ENCODE results near the gene RASGRF2. TPM values are rescaled to one million over a fixed set of nuclear protein-coding genes. Genes with fewer than 3 reads are reported as not detected.

The RASGRF2 gene
- total and polyA plus RNA-seq, 2 of the 8 experiments (the other 6 are each of a cell fraction or from before 2014, with no cell fraction given) = 2.6 to 29.5 TPM

DNA sequence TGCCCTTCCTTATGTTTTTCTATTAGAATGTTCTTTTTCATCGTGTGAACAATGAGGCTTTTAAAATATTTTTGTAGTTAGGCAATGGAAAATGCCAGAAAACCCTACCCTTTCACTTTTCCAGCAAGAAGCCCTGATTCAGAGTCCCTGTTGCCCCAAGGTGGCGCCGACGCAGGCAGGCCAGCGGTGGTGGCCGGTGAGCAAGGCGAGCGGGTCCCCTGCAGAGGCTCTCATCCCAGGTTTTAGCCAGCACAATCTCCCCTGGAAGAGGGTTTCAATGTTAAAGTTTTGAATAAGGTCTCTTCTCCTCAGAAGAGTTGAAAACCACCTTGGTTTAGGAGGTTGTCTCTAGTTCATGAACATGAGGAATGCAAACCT lies 232.2 kb downstream of the RASGRF2 start (continued):
- TF ChIP-seq, protein P1, sequence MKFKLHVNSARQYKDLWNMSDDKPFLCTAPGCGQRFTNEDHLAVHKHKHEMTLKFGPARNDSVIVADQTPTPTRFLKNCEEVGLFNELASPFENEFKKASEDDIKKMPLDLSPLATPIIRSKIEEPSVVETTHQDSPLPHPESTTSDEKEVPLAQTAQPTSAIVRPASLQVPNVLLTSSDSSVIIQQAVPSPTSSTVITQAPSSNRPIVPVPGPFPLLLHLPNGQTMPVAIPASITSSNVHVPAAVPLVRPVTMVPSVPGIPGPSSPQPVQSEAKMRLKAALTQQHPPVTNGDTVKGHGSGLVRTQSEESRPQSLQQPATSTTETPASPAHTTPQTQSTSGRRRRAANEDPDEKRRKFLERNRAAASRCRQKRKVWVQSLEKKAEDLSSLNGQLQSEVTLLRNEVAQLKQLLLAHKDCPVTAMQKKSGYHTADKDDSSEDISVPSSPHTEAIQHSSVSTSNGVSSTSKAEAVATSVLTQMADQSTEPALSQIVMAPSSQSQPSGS (IDR thresholded peaks at IDR 0.05; ENCODE audit: low read length) = no peak
- TF ChIP-seq SP1 (IDR thresholded peaks at IDR 0.05; ENCODE audit: low read depth, low read length) (no peak), JUN (IDR thresholded peaks at IDR 0.05; ENCODE audit: low read depth, low read length) (no peak), KDM1A (IDR thresholded peaks at IDR 0.05; ENCODE audit: borderline replicate concordance, low read length) (no peak)

Data from H1 (cell line).